ENCODE measurements around the gene SUN5.

The SUN5 gene

GRCh38 chr20:33026779-33027759 lies 22.8 kb upstream of the SUN5 start:
- DNase-seq (ENCODE audit: low read depth in 2 of 2) = no peak

- no peak for DNase-seq (ENCODE audit: low read depth in 2 of 2)
Observed at GRCh38 chr20:33026072-33026778, 22.0 kb upstream of the SUN5 start.

GRCh38 chr20:33025318-33025876 lies 21.2 kb upstream of the SUN5 start:
- no peak for DNase-seq (ENCODE audit: low read depth in 2 of 2)

- DNase-seq (ENCODE audit: low read depth in 2 of 2) = no peak
Observed at GRCh38 chr20:33024609-33025317, 20.5 kb upstream of the SUN5 start.

- DNase-seq (ENCODE audit: low read depth in 2 of 2) = no peak
Observed at GRCh38 chr20:33024243-33024560, 20.0 kb upstream of the SUN5 start.

- DNase-seq (ENCODE audit: low read depth in 2 of 2) = no peak
Observed at GRCh38 chr20:33023439-33024242, 19.4 kb upstream of the SUN5 start.

GRCh38 chr20:33022694-33023438 lies 18.6 kb upstream of the SUN5 start:
- no peak for DNase-seq (ENCODE audit: low read depth in 2 of 2)

GRCh38 chr20:33022289-33022688 lies 18.1 kb upstream of the SUN5 start:
- DNase-seq (ENCODE audit: low read depth in 2 of 2) = no peak

- no peak for DNase-seq (ENCODE audit: low read depth in 2 of 2)
Observed at GRCh38 chr20:33021879-33022278, 17.6 kb upstream of the SUN5 start.

GRCh38 chr20:33020278-33021161 lies 16.3 kb upstream of the SUN5 start:
- no peak for DNase-seq (ENCODE audit: low read depth in 2 of 2)

- DNase-seq (ENCODE audit: low read depth in 2 of 2) = no peak
Observed at GRCh38 chr20:33019465-33020277, 15.4 kb upstream of the SUN5 start.

GRCh38 chr20:33018169-33018931 lies 14.1 kb upstream of the SUN5 start:
- DNase-seq (ENCODE audit: low read depth in 2 of 2) = no peak

- no peak for DNase-seq (ENCODE audit: low read depth in 2 of 2)
Observed at GRCh38 chr20:33017542-33017941, 13.3 kb upstream of the SUN5 start.

GRCh38 chr20:33016581-33017109 lies 12.4 kb upstream of the SUN5 start:
- no peak for DNase-seq (ENCODE audit: low read depth in 2 of 2)

GRCh38 chr20:33015700-33016580 lies 11.7 kb upstream of the SUN5 start:
- no peak for DNase-seq (ENCODE audit: low read depth in 2 of 2)

- DNase-seq (ENCODE audit: low read depth in 2 of 2) = no peak
Observed at GRCh38 chr20:33015114-33015484, 10.9 kb upstream of the SUN5 start.
